Measurements from ENCODE around the gene GNGT1. TPM values are rescaled to one million over a fixed set of nuclear protein-coding genes. Genes with fewer than 3 reads are reported as not detected.
A peak's percentile ranks its signal among the peaks of the same experiment; 100 is the strongest.

GNGT1 gene
- total and polyA plus RNA-seq, 10 donors: not detected

GRCh38 chr7:93921186-93921585, 14.8 kb downstream of the GNGT1 start:
- intact Hi-C loops (cut with DNase I; ENCODE audit: low total_unique reads): loop anchor here (10.0 kb wide), 1 partner anchor 84 kb away; the partner anchor contains the start of gene BET1
- no peak for TF ChIP-seq POLR2AphosphoS5 (IDR thresholded peaks at IDR 0.05)
- no peak for TF ChIP-seq POLR2A (IDR thresholded peaks at IDR 0.05)
- no peak for TF ChIP-seq CTCF (IDR thresholded peaks at IDR 0.05 in 8 of 11, conservative IDR thresholded peaks at IDR 0.05 in 3 of 11)

GRCh38 chr7:93921607-93922566, 15.5 kb downstream of the GNGT1 start, which contains the start of gene GNG11:
Gene GNG11 (plus strand): TSS chr7:93921735. CDS start chr7:93922138, 403 bp downstream.
- Histone ChIP-seq H3K4me1 (peaks cover 0 to 28% (median 2%) of the 10 kb centered on the region in 6 donors), H3K36me3 (peaks cover 0 to 10% (median 0%) of the 10 kb centered on the region in 6 donors), H3K4me3 (peak within 1 kb of the TSS; percentile 30 to 71 (median 46)), H3K27ac (peak within 1 kb of the TSS; percentile 55 to 90 (median 87)), H3K9me3 (no peaks in the 10 kb centered on the region), H3K27me3 (replicated peaks in 1 of 7) (peaks cover 0 to 21% (median 0%) of the 10 kb centered on the region in 7 donors)
- WGBS, 5 donors: 1 to 5% (median 2%) methylated on average over 38 to 39 of the region's 39 CpGs
- TF ChIP-seq CTCF (IDR thresholded peaks at IDR 0.05 in 8 of 11, conservative IDR thresholded peaks at IDR 0.05 in 3 of 11) (no peak), POLR2A (IDR thresholded peaks at IDR 0.05) (no peak), POLR2AphosphoS5 (IDR thresholded peaks at IDR 0.05) (peak; percentile 66 to 87 (median 86))
- peak; percentile 90 for DNase-seq
- intact Hi-C loops (cut with DNase I; ENCODE audit: low total_unique reads): loop anchor here (10.0 kb wide), 1 partner anchor 83 kb away; the partner anchor contains the start of gene BET1

More at GRCh38 chr7:93921186-93921585, 14.8 kb downstream of the GNGT1 start:
- 44 to 50% (median 50%) methylated on average over 8 of the region's 8 CpGs for WGBS, 5 donors
- no peak for DNase-seq
- peak overlapping the region; percentile 30 to 71 (median 46) for H3K4me3 ChIP-seq
- H3K36me3 ChIP-seq: peaks cover 0 to 3% (median 0%) of the 10 kb centered on the region in 6 donors
- H3K27me3 ChIP-seq (replicated peaks in 1 of 7): peaks cover 0 to 21% (median 0%) of the 10 kb centered on the region in 7 donors
- H3K27ac ChIP-seq: peak overlapping the region; percentile 55 to 90 (median 87)
- H3K4me1 ChIP-seq: peaks cover 0 to 28% (median 2%) of the 10 kb centered on the region in 6 donors
- H3K9me3 ChIP-seq: no peaks in the 10 kb centered on the region

- peak overlapping the region in 7 of 8 donors; percentile 80 to 90 (median 88) for H3K27ac ChIP-seq
- DNase-seq: no peak
- TF ChIP-seq CTCF (IDR thresholded peaks at IDR 0.05 in 8 of 11, conservative IDR thresholded peaks at IDR 0.05 in 3 of 11) (no peak), POLR2AphosphoS5 (IDR thresholded peaks at IDR 0.05) (no peak), POLR2A (IDR thresholded peaks at IDR 0.05) (no peak)
- peaks cover 0 to 20% (median 0%) of the 10 kb centered on the region in 7 donors for H3K27me3 ChIP-seq (replicated peaks in 1 of 7)
- H3K36me3 ChIP-seq: peaks cover 0 to 16% (median 0%) of the 10 kb centered on the region in 6 donors
- H3K4me3 ChIP-seq: peak overlapping the region; percentile 30 to 71 (median 46)
- no peaks in the 10 kb centered on the region for H3K9me3 ChIP-seq
- H3K4me1 ChIP-seq: peaks cover 0 to 28% (median 2%) of the 10 kb centered on the region in 6 donors
- 27 to 42% (median 33%) methylated on average over 6 of the region's 6 CpGs for WGBS, 5 donors
- intact Hi-C loops (cut with DNase I; ENCODE audit: low total_unique reads): loop anchor here (10.0 kb wide), 1 partner anchor 82 kb away; the partner anchor contains the start of gene BET1
These were observed 16.9 kb downstream of the GNGT1 start for GRCh38 chr7:93923296-93923695.

All from spleen (tissue), 11 donors.